Effector memory CD4-positive, alpha-beta T cell (primary cell): ENCODE results near the gene LRCH1.

Experiments used
- DNase-seq, 3 donors: peaks; one replicate each; pipeline ENCODE4 v3.0.0-alpha.2; 2020
- H3K27ac ChIP-seq: 2 replicates; pipeline ENCODE4 v1.7.0; 2013; ENCODE audit warnings: mild to moderate bottlenecking, low read length, moderate library complexity; ENCODE audit not compliant: insufficient read depth, poor library complexity, severe bottlenecking
- H3K27me3 ChIP-seq: replicated peaks from 2 replicates; pipeline ENCODE4 v1.7.0; 2013; ENCODE audit warnings: mild to moderate bottlenecking, low read length; ENCODE audit not compliant: insufficient read depth, control insufficient read depth, poor library complexity, severe bottlenecking
- H3K36me3 ChIP-seq: 2 replicates; pipeline ENCODE4 v1.7.0; 2013; ENCODE audit warnings: mild to moderate bottlenecking, low read length, moderate library complexity; ENCODE audit not compliant: control insufficient read depth, insufficient read depth
- H3K4me1 ChIP-seq: 2 replicates; pipeline ENCODE4 v1.7.0; 2013; ENCODE audit warnings: low read length, mild to moderate bottlenecking; ENCODE audit not compliant: control insufficient read depth, insufficient read depth, poor library complexity, severe bottlenecking
- H3K4me3 ChIP-seq: 2 replicates; pipeline ENCODE4 v1.7.0; 2013; ENCODE audit warnings: low read length, low read depth, mild to moderate bottlenecking; ENCODE audit not compliant: insufficient read depth, poor library complexity, severe bottlenecking
- H3K9me3 ChIP-seq: 2 replicates; pipeline ENCODE4 v1.7.0; 2013; ENCODE audit warnings: mild to moderate bottlenecking, low read length, moderate library complexity; ENCODE audit not compliant: control insufficient read depth

The LRCH1 gene

DNA sequence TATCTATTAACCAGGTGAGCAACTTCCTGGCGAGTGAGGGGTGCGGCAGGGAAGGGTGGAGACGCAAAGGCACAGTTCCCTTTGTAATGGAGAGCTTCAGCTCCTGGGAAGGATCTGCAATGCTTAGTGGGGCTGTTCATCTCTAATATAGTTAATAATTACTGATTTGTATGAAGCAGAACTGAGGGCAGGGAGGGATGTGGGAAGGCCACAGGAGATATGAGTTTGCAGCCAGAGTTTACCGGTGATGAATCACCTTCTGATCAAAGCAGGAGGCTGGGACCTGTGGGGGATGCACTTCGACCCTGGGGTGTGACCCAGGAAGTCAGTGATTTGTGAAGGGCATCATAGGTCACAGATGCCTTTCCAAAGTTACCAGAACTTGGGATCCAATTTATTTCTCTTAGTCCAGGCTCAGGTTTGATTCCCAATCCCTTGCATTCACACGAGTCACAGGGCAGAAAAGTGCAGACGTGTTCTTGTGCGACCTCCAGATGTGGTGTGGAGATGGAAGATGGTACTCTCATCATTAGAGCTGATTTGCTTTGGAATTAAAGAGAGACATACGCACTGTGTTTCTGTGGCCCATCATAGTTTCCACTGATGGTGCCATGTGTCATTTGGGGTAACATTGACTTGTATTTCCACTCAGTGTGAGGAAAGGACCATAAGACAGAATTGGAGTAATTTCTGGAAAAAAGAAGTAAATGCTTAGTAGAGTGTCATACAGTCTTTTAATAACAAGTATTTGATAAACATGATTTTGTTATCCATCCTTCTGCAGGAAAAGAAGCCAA is 55.0 kb downstream of the LRCH1 start:
- H3K4me1 ChIP-seq, result peaks cover 6% of the 10 kb centered on the region
- H3K36me3 ChIP-seq, result no peaks in the 10 kb centered on the region
- H3K9me3 ChIP-seq, result no peaks in the 10 kb centered on the region
- no peak overlapping the region for H3K27ac ChIP-seq
- H3K27me3 ChIP-seq, result no peaks in the 10 kb centered on the region
- no peak for DNase-seq
- H3K4me3 ChIP-seq, result no peak overlapping the region

DNA sequence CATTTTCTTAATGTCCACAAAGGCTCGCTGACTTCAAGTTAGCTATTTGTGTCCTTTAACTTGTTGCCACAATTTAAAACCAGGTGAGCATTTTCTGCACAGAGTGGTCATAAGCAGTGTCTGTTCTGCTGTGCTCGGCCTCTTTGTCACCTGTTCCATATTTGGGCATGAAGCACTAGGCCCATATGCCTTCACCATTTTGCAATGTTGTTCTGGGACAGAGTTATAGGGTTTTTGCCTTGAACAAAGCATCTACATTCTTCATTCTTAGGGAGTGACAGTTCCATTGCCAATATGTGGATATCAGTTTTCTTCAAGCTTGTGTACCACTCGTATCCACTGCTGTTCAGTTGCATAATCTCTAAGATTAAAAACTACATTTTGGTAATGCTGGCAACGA is 56.1 kb downstream of the LRCH1 start:
- Histone ChIP-seq H3K36me3 (no peaks in the 10 kb centered on the region), H3K4me1 (peaks cover 6% of the 10 kb centered on the region), H3K4me3 (no peak overlapping the region), H3K9me3 (no peaks in the 10 kb centered on the region), H3K27ac (no peak overlapping the region), H3K27me3 (no peaks in the 10 kb centered on the region)
- DNase-seq, result no peak

- no peak overlapping the region for H3K27ac ChIP-seq
- DNase-seq, result no peak
- H3K27me3 ChIP-seq, result no peaks in the 10 kb centered on the region
- no peak overlapping the region for H3K4me3 ChIP-seq
- peaks cover 6% of the 10 kb centered on the region for H3K4me1 ChIP-seq
- no peaks in the 10 kb centered on the region for H3K36me3 ChIP-seq
- H3K9me3 ChIP-seq, result no peaks in the 10 kb centered on the region
Observed at GRCh38 chr13:46609726-46610125, 56.8 kb downstream of the LRCH1 start.

- Histone ChIP-seq H3K4me3 (no peak overlapping the region), H3K4me1 (no peaks in the 10 kb centered on the region), H3K27me3 (no peaks in the 10 kb centered on the region), H3K36me3 (no peaks in the 10 kb centered on the region), H3K9me3 (no peaks in the 10 kb centered on the region), H3K27ac (no peak overlapping the region)
- no peak for DNase-seq
Observed at GRCh38 chr13:46612267-46612666, 59.3 kb downstream of the LRCH1 start.

GRCh38 chr13:46613409-46614049 is 60.6 kb downstream of the LRCH1 start:
- H3K4me3 ChIP-seq, result no peak overlapping the region
- no peak for DNase-seq
- no peaks in the 10 kb centered on the region for H3K9me3 ChIP-seq
- no peaks in the 10 kb centered on the region for H3K36me3 ChIP-seq
- H3K4me1 ChIP-seq, result no peaks in the 10 kb centered on the region
- H3K27ac ChIP-seq, result no peak overlapping the region
- no peaks in the 10 kb centered on the region for H3K27me3 ChIP-seq

- Histone ChIP-seq H3K4me3 (no peak overlapping the region), H3K4me1 (no peaks in the 10 kb centered on the region), H3K36me3 (no peaks in the 10 kb centered on the region), H3K27ac (no peak overlapping the region), H3K9me3 (no peaks in the 10 kb centered on the region), H3K27me3 (no peaks in the 10 kb centered on the region)
- DNase-seq, result no peak
Observed at GRCh38 chr13:46614582-46614981, 61.6 kb downstream of the LRCH1 start.

DNA sequence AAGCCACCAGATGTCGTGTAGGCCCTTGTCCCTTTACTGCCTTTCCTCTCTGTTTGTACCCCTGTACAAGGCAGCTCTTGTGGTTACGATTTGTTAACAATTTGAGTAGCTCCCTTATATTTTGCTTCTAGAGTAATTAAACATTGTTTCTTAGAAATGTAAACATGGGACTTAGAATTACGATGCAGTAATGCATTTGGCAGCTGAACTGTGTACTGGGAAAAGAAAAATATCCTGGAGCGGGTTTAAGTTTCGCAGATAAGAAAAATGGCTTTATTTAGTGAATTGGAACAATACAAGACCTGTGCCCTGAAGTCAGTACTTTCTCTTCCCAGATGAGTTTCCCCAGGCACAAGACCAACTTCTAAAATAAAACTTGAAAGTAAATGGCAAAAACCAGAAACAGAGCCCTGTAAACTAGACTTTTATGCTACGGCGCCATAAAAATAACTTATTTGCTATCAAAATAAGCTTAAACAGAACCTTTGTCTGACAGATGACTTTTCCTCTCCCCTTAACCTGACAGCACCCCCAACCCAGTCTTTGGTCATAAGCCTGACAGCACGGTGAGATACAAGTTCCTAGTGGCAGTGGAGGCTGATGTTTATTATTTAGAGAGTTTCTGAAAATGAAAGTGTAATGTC is 63.0 kb downstream of the LRCH1 start:
- Histone ChIP-seq H3K4me3 (no peak overlapping the region), H3K4me1 (no peaks in the 10 kb centered on the region), H3K36me3 (no peaks in the 10 kb centered on the region), H3K27ac (no peak overlapping the region), H3K9me3 (no peaks in the 10 kb centered on the region), H3K27me3 (no peaks in the 10 kb centered on the region)
- DNase-seq, result no peak

- no peaks in the 10 kb centered on the region for H3K27me3 ChIP-seq
- no peaks in the 10 kb centered on the region for H3K9me3 ChIP-seq
- H3K27ac ChIP-seq, result no peak overlapping the region
- H3K36me3 ChIP-seq, result no peaks in the 10 kb centered on the region
- H3K4me3 ChIP-seq, result no peak overlapping the region
- no peak for DNase-seq
- H3K4me1 ChIP-seq, result no peaks in the 10 kb centered on the region
Observed at GRCh38 chr13:46617229-46617721, 64.3 kb downstream of the LRCH1 start.

DNA sequence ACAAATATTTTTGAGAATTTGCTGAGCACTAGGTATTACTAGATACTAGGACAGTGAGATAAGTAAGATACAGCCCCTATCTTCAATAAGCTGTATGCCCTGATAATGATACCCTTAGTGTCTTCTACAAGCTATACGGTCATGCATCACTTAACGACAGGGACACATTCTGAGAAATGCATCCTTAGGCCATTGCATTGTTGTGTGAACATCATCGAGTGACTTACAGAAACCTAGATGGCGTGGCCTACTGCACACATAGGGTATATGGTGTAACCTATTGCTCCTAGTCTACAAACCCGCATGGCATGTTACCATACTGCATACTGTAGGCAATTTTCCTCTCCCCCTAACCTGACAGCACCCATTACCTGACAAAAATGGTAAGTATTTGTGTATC is 64.9 kb downstream of the LRCH1 start:
- Histone ChIP-seq H3K27me3 (no peaks in the 10 kb centered on the region), H3K4me3 (no peak overlapping the region), H3K27ac (no peak overlapping the region), H3K9me3 (no peaks in the 10 kb centered on the region), H3K4me1 (no peaks in the 10 kb centered on the region), H3K36me3 (no peaks in the 10 kb centered on the region)
- no peak for DNase-seq

- no peak overlapping the region for H3K27ac ChIP-seq
- H3K36me3 ChIP-seq, result no peaks in the 10 kb centered on the region
- no peaks in the 10 kb centered on the region for H3K9me3 ChIP-seq
- no peaks in the 10 kb centered on the region for H3K4me1 ChIP-seq
- no peak overlapping the region for H3K4me3 ChIP-seq
- DNase-seq, result no peak
- no peaks in the 10 kb centered on the region for H3K27me3 ChIP-seq
Observed at GRCh38 chr13:46618694-46619254, 65.8 kb downstream of the LRCH1 start.
